NCI-H187 (cell line): Measurements from ENCODE around the gene PSEN1.

Experiments used
- DNase-seq, 2 experiments: peaks; one replicate each; lab custom pipeline; 2025; lab: John Stamatoyannopoulos, UW

The PSEN1 gene

GRCh38 chr14:73239393-73240241 lies 103.3 kb downstream of the PSEN1 start:
- DNase-seq = no peak

GRCh38 chr14:73240816-73241480 lies 104.6 kb downstream of the PSEN1 start:
- DNase-seq = no peak

GRCh38 chr14:73241481-73242165 lies 105.3 kb downstream of the PSEN1 start:
- no peak for DNase-seq

GRCh38 chr14:73242357-73242901 lies 106.1 kb downstream of the PSEN1 start:
- no peak for DNase-seq

GRCh38 chr14:73243341-73243740 lies 107.0 kb downstream of the PSEN1 start:
- no peak for DNase-seq

GRCh38 chr14:73243748-73244147 lies 107.4 kb downstream of the PSEN1 start:
- DNase-seq = no peak

- DNase-seq = no peak
Observed at GRCh38 chr14:73244541-73245290, 108.4 kb downstream of the PSEN1 start.

- DNase-seq = no peak
Observed at GRCh38 chr14:73245480-73246325, 109.4 kb downstream of the PSEN1 start.

- DNase-seq = no peak
Observed at GRCh38 chr14:73246387-73247150, 110.3 kb downstream of the PSEN1 start.

- DNase-seq = no peak
Observed at GRCh38 chr14:73248108-73248868, 112.0 kb downstream of the PSEN1 start.

- DNase-seq = no peak
Observed at GRCh38 chr14:73249108-73249507, 112.8 kb downstream of the PSEN1 start.

- DNase-seq = no peak
Observed at GRCh38 chr14:73249564-73250316, 113.4 kb downstream of the PSEN1 start.

- DNase-seq = no peak
Observed at GRCh38 chr14:73250317-73250713, 114.0 kb downstream of the PSEN1 start.

- DNase-seq = no peak
Observed at GRCh38 chr14:73250781-73251500, 114.6 kb downstream of the PSEN1 start.

GRCh38 chr14:73251516-73252215 lies 115.4 kb downstream of the PSEN1 start:
- DNase-seq = no peak

- DNase-seq = no peak
Observed at GRCh38 chr14:73252491-73253322, 116.4 kb downstream of the PSEN1 start.

- no peak for DNase-seq
Observed at GRCh38 chr14:73253323-73253610, 117.0 kb downstream of the PSEN1 start.
